Right atrium auricular region (tissue), 2 donors: ENCODE data around the gene CCDC187. TPM values are rescaled to one million over a fixed set of nuclear protein-coding genes. Genes with fewer than 3 reads are reported as not detected.

Experiments
- DNase-seq: peaks from one replicate; pipeline ENCODE4 v3.0.0-alpha.2; 2019; ENCODE audit warnings: low spot score
- H3K27ac ChIP-seq, 2 donors: fragments of 200-600 bp; sonication (generic); 1 replicate in 1 of 2; 2 replicates in 1 of 2; pipeline ENCODE4 v1.5.1; 2016 to 2019
- H3K27me3 ChIP-seq, 2 donors: fragments of 200-600 bp; sonication (generic); one replicate each; pipeline versions ENCODE4 v1.5.1 to v1.6.0; 2017 to 2019
- H3K36me3 ChIP-seq: fragments of 200-600 bp; sonication (generic); one replicate; pipeline ENCODE4 v1.5.1; 2016
- H3K4me1 ChIP-seq, 2 donors: fragments of 200-600 bp; sonication (generic); one replicate each; pipeline versions ENCODE4 v1.5.1 to v1.6.0; 2017 to 2019
- H3K4me3 ChIP-seq, 2 donors: fragments of 200-600 bp; sonication (generic); 1 replicate in 1 of 2; 2 replicates in 1 of 2; pipeline ENCODE4 v1.5.1; 2017 to 2019; ENCODE audit warnings: mild to moderate bottlenecking in 1 of 2, moderate library complexity in 1 of 2
- H3K9me3 ChIP-seq, 2 donors: fragments of 200-600 bp; sonication (generic); one replicate each; pipeline ENCODE4 v1.5.1; 2019
- CTCF ChIP-seq, 2 donors: fragments of 200-600 bp; sonication (generic); IDR thresholded peaks; one replicate each; pipeline ENCODE4 v1.5.1; 2019; ENCODE audit warnings: antibody characterized with exemption in 2 of 2
- total RNA-seq, 2 donors: library from RNA; depleted of rRNA; stranded (reverse); fragments of >200 nt; gene quantifications; one replicate each; pipeline ENCODE4 v1.1.0, GENCODE V29; 2016

CCDC187 gene
- total RNA-seq, 2 donors from 2014 or later, result not detected

GRCh38 chr9:136235171-136235570 is 68.7 kb downstream of the CCDC187 start:
- no peak for TF ChIP-seq CTCF (IDR thresholded peaks at IDR 0.05)
- no peak overlapping the region for H3K4me3 ChIP-seq
- no peaks in the 10 kb centered on the region for H3K9me3 ChIP-seq
- H3K27ac ChIP-seq, result no peak overlapping the region
- H3K4me1 ChIP-seq, result peaks cover 0 to 16% of the 10 kb centered on the region in 2 donors
- peaks cover 10% of the 10 kb centered on the region for H3K36me3 ChIP-seq
- no peaks in the 10 kb centered on the region for H3K27me3 ChIP-seq
- DNase-seq, result no peak

GRCh38 chr9:136234597-136234996 is 69.3 kb downstream of the CCDC187 start:
- peaks cover 0 to 10% of the 10 kb centered on the region in 2 donors for H3K4me1 ChIP-seq
- DNase-seq, result no peak
- no peak for TF ChIP-seq CTCF (IDR thresholded peaks at IDR 0.05)
- H3K27me3 ChIP-seq, result no peaks in the 10 kb centered on the region
- H3K36me3 ChIP-seq, result peaks cover 10% of the 10 kb centered on the region
- H3K27ac ChIP-seq, result no peak overlapping the region
- H3K9me3 ChIP-seq, result no peaks in the 10 kb centered on the region
- H3K4me3 ChIP-seq, result no peak overlapping the region

GRCh38 chr9:136233868-136234267 is 70.0 kb downstream of the CCDC187 start:
- no peak for DNase-seq
- Histone ChIP-seq H3K4me1 (peaks cover 0 to 3% of the 10 kb centered on the region in 2 donors), H3K9me3 (no peaks in the 10 kb centered on the region), H3K27me3 (no peaks in the 10 kb centered on the region), H3K4me3 (no peak overlapping the region), H3K27ac (no peak overlapping the region), H3K36me3 (peaks cover 10% of the 10 kb centered on the region)
- TF ChIP-seq CTCF (IDR thresholded peaks at IDR 0.05), result no peak

GRCh38 chr9:136233411-136233810 is 70.5 kb downstream of the CCDC187 start:
- peaks cover 10% of the 10 kb centered on the region for H3K36me3 ChIP-seq
- DNase-seq, result no peak
- H3K27ac ChIP-seq, result no peak overlapping the region
- no peak for TF ChIP-seq CTCF (IDR thresholded peaks at IDR 0.05)
- H3K27me3 ChIP-seq, result no peaks in the 10 kb centered on the region
- no peak overlapping the region for H3K4me3 ChIP-seq
- no peaks in the 10 kb centered on the region for H3K4me1 ChIP-seq
- no peaks in the 10 kb centered on the region for H3K9me3 ChIP-seq

- no peak for TF ChIP-seq CTCF (IDR thresholded peaks at IDR 0.05)
- H3K4me3 ChIP-seq, result no peak overlapping the region
- H3K27ac ChIP-seq, result no peak overlapping the region
- H3K27me3 ChIP-seq, result no peaks in the 10 kb centered on the region
- peaks cover 10% of the 10 kb centered on the region for H3K36me3 ChIP-seq
- H3K9me3 ChIP-seq, result no peaks in the 10 kb centered on the region
- H3K4me1 ChIP-seq, result no peaks in the 10 kb centered on the region
- DNase-seq, result no peak
Measured at GRCh38 chr9:136232969-136233368, 70.9 kb downstream of the CCDC187 start.
